Measurements from ENCODE around the gene TXNDC16. TPM values are rescaled to one million over a fixed set of nuclear protein-coding genes. Genes with fewer than 3 reads are reported as not detected.
"Not testable (repeated sequence)": the region's sequence is repeated elsewhere in the genome, so short reads cannot be mapped to it uniquely, and the experiment has no call there.

The TXNDC16 gene
- total RNA-seq, 3 donors from 2014 or later = 8.6 to 10.3 (median 9.7) TPM

DNA sequence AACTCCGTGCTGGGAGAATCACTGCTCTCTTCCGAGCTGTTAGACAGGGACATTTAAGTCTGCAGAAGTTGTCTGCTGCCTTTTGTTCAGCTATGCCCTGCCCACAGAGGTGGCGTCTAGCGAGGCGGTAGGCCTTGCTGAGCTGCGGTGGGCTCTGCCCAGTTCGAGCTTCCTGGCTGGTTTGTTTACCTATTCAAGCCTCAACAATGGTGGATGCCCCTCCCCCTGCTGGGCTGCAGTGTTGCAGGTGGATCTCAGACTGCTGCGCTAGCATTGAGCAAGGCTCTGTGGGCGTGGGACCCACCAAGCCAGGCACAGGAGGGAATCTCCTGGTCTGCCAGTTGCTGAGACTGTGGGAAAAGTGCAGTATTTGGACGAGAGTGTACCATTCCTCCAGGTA, 44.0 kb upstream of the TXNDC16 start:
- intact Hi-C loops (cut with DNase I, micrococcal nuclease) = no loop called here
- no peak for ATAC-seq
- H3K36me3 ChIP-seq (ENCODE audit: low read depth) = no peaks in the 10 kb centered on the region

DNA sequence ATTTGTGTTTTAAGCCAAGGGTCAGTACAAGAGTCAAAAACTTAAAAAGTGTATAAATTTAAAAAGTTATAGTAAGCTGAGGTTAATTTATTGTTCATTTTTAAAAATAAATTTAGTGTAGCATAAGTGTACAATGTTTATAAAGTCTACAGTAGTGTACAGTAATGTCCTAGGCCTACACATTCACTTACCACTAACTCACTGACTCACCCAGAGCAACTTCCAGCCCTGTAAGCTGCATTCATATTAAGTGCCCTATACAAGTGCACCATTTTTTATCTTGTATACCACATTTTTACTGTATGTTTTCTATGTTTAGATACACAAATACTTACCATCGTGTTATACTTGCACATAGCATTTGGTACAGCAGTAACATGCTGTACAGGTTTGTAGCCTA, 38.0 kb upstream of the TXNDC16 start:
- TF ChIP-seq, protein P1, sequence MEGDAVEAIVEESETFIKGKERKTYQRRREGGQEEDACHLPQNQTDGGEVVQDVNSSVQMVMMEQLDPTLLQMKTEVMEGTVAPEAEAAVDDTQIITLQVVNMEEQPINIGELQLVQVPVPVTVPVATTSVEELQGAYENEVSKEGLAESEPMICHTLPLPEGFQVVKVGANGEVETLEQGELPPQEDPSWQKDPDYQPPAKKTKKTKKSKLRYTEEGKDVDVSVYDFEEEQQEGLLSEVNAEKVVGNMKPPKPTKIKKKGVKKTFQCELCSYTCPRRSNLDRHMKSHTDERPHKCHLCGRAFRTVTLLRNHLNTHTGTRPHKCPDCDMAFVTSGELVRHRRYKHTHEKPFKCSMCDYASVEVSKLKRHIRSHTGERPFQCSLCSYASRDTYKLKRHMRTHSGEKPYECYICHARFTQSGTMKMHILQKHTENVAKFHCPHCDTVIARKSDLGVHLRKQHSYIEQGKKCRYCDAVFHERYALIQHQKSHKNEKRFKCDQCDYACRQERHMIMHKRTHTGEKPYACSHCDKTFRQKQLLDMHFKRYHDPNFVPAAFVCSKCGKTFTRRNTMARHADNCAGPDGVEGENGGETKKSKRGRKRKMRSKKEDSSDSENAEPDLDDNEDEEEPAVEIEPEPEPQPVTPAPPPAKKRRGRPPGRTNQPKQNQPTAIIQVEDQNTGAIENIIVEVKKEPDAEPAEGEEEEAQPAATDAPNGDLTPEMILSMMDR (IDR thresholded peaks at IDR 0.05) = no peak
- H3K36me3 ChIP-seq (ENCODE audit: low read depth) = no peaks in the 10 kb centered on the region
- intact Hi-C loops (cut with DNase I, micrococcal nuclease) = no loop called here
- H3K9me3 ChIP-seq = no peaks in the 10 kb centered on the region
- ATAC-seq (no peak), DNase-seq (no peak)
- no peak overlapping the region for H3K4me3 ChIP-seq
- H3K4me1 ChIP-seq (ENCODE audit: low read depth) = no peaks in the 10 kb centered on the region

More for the DNA sequence above, 44.0 kb upstream of the TXNDC16 start:
- Histone ChIP-seq H3K9me3 (no peaks in the 10 kb centered on the region), H3K4me3 (no peak overlapping the region), H3K4me1 (ENCODE audit: low read depth) (no peaks in the 10 kb centered on the region)
- DNase-seq = no peak
- TF ChIP-seq, protein P1 (IDR thresholded peaks at IDR 0.05) = no peak

DNA sequence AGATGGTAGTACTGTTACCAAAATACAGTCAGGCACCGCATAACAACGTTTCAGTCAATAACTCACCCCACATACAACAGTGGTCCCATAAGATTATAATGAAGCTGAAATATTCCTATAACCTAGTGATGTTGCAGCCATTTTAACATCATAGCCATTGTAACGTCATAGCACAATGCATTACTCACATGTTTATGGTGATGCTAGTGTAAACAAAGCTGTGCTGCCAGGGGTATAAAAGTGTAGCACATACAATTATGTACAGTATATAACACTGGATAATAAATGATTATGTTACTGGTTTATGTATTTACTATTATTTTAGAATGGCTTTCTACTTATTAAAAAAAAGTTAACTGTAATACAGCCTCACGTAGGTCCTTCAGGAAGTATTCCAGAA, 37.3 kb upstream of the TXNDC16 start:
- intact Hi-C loops (cut with DNase I, micrococcal nuclease) = no loop called here
- DNase-seq (no peak), ATAC-seq (peak; percentile 43)
- no peaks in the 10 kb centered on the region for H3K36me3 ChIP-seq (ENCODE audit: low read depth)
- no peaks in the 10 kb centered on the region for H3K4me1 ChIP-seq (ENCODE audit: low read depth)
- H3K9me3 ChIP-seq = no peaks in the 10 kb centered on the region
- H3K4me3 ChIP-seq = no peak overlapping the region
- TF ChIP-seq, protein P1 (IDR thresholded peaks at IDR 0.05) = no peak

DNA sequence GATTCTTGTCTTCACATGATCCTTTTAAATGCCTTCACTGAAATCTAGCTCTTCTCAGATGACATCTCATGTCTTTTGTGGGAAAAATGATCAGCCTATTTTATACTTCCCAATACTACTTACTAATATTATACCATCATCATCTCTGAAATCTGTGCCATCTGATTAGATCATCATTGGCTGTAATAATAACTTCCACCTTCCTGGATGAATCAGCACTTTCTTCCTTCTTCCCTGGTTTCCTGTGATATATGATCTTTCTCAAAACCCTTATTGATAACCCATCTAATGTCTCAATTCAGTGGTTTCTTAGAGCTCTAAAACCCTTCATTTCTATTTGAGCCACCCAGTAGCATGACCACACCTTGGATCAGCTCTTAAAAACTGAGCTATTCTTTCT, 31.2 kb upstream of the TXNDC16 start:
- DNase-seq (no peak), ATAC-seq (no peak)
- H3K9me3 ChIP-seq = no peaks in the 10 kb centered on the region
- no peaks in the 10 kb centered on the region for H3K36me3 ChIP-seq (ENCODE audit: low read depth)
- TF ChIP-seq, protein P1 (IDR thresholded peaks at IDR 0.05) = no peak
- no peak overlapping the region for H3K4me3 ChIP-seq
- intact Hi-C loops (cut with DNase I, micrococcal nuclease) = no loop called here
- H3K4me1 ChIP-seq (ENCODE audit: low read depth) = no peaks in the 10 kb centered on the region

DNA sequence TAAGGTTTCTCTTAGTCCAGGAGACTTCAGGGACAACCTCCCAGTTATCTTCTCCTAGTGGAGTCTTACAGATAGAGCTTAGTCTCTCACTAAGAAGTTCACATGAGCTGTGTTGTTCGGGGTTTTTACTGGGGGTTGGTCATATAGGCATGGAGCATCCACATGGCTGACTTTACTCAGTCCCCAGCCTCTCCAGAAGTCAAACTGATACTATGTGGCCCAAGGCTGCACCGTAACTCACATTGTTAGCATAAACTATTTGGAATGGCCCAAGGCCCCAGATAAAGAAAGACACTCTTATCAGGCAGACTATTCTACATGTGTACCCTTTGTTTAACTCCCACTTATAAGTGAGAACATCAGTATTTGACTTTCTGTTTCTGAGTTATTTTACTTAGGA, 23.6 kb upstream of the TXNDC16 start:
- H3K9me3 ChIP-seq = peaks cover 24% of the 10 kb centered on the region
- no peak overlapping the region for H3K4me3 ChIP-seq
- no peaks in the 10 kb centered on the region for H3K36me3 ChIP-seq (ENCODE audit: low read depth)
- intact Hi-C loops (cut with DNase I, micrococcal nuclease) = no loop called here
- TF ChIP-seq, protein P1 (IDR thresholded peaks at IDR 0.05) = no peak
- ATAC-seq (no peak), DNase-seq (no peak)
- no peaks in the 10 kb centered on the region for H3K4me1 ChIP-seq (ENCODE audit: low read depth)

DNA sequence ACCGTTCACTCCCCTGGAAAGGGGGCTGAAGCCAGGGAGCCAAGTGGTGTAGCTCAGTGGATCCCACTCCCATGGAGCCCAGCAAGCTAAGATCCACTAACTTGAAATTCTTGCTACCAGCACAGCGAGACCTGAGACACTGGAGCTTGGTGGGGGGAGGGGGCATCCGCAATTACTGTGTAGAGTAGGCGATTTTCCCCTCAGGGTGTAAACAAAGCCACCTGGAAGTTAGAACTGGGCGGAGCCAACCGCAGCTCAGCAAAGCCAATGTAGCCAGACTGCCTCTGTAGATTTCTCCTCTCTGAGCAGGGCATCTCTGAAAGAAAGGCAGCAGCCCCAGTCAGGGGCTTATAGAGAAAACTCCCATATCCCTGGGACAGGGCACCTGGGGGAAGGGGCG, 16.1 kb upstream of the TXNDC16 start:
- peaks cover 35% of the 10 kb centered on the region for H3K9me3 ChIP-seq
- intact Hi-C loops (cut with DNase I, micrococcal nuclease); H3K4me3 ChIP-seq; H3K36me3 ChIP-seq (ENCODE audit: low read depth); DNase-seq; H3K4me1 ChIP-seq (ENCODE audit: low read depth); ATAC-seq: not testable (repeated sequence)
